Chondrocyte (in vitro differentiated cells): Measurements from ENCODE around the gene FSTL5. TPM values are rescaled to one million over a fixed set of nuclear protein-coding genes. Genes with fewer than 3 reads are reported as not detected.

Source experiments
- DNase-seq: peaks from one replicate; pipeline ENCODE4 v3.0.0; 2021; ENCODE audit warnings: mixed read lengths, low spot score
- H3K27ac Mint-ChIP-seq: one replicate; pipeline ENCODE4 v1.8.0; 2021; ENCODE audit warnings: mild to moderate bottlenecking, moderate library complexity, mixed read lengths; ENCODE audit not compliant: unreplicated experiment
- H3K27me3 Mint-ChIP-seq: 2 replicates; pipeline ENCODE4 v1.8.0; 2021; ENCODE audit warnings: low read depth, mixed read lengths
- H3K36me3 Mint-ChIP-seq: 2 replicates; pipeline ENCODE4 v1.8.0; 2021; ENCODE audit warnings: low read depth, mixed read lengths
- H3K4me1 Mint-ChIP-seq: 2 replicates; pipeline ENCODE4 v1.8.0; 2021; ENCODE audit warnings: low read depth, mild to moderate bottlenecking, mixed read lengths
- H3K4me3 Mint-ChIP-seq: one replicate; pipeline ENCODE4 v1.8.0; 2021; ENCODE audit warnings: mild to moderate bottlenecking, moderate library complexity, mixed read lengths; ENCODE audit not compliant: unreplicated experiment
- H3K9me3 Mint-ChIP-seq: 2 replicates; pipeline ENCODE4 v1.8.0; 2021; ENCODE audit warnings: low read depth, mixed read lengths
- total RNA-seq: library from RNA; stranded (reverse); gene quantifications from 3 replicates; pipeline ENCODE4 v1.2.1, GENCODE V29; 2021
- TF ChIP-seq, protein P1 (sequence below): fragments of 200-600 bp; sonication (generic); IDR thresholded peaks from 2 replicates; pipeline ENCODE4 v1.5.0; 2021; ENCODE audit warnings: antibody characterized with exemption, mild to moderate bottlenecking, moderate library complexity

FSTL5 gene
- total RNA-seq, 1 donor from 2014 or later = not detected

DNA sequence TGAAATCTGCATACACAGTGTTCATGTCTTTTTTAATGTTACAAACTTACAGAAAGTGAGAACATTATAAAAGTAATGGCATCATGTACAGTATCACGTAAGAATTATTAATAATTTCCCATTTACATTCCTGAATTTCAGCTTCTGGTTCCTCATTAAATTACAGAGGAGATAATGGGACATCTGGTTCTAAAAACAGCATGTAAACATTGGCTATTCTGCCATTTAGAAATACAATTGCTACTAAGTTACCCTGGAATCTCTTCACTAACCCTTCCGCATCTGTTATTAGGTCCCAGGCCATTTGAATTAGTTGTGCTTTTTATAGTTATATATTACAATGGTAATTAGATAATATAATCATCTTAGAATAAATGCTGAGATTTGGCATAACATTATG is 505.1 kb downstream of the FSTL5 start:
- Mint-ChIP-seq H3K27ac (no peak overlapping the region), H3K4me1 (no peaks in the 10 kb centered on the region), H3K4me3 (no peak overlapping the region), H3K9me3 (no peaks in the 10 kb centered on the region), H3K27me3 (peaks cover 23% of the 10 kb centered on the region), H3K36me3 (no peaks in the 10 kb centered on the region)
- DNase-seq = no peak
- TF ChIP-seq, protein P1, sequence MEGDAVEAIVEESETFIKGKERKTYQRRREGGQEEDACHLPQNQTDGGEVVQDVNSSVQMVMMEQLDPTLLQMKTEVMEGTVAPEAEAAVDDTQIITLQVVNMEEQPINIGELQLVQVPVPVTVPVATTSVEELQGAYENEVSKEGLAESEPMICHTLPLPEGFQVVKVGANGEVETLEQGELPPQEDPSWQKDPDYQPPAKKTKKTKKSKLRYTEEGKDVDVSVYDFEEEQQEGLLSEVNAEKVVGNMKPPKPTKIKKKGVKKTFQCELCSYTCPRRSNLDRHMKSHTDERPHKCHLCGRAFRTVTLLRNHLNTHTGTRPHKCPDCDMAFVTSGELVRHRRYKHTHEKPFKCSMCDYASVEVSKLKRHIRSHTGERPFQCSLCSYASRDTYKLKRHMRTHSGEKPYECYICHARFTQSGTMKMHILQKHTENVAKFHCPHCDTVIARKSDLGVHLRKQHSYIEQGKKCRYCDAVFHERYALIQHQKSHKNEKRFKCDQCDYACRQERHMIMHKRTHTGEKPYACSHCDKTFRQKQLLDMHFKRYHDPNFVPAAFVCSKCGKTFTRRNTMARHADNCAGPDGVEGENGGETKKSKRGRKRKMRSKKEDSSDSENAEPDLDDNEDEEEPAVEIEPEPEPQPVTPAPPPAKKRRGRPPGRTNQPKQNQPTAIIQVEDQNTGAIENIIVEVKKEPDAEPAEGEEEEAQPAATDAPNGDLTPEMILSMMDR = no peak

DNA sequence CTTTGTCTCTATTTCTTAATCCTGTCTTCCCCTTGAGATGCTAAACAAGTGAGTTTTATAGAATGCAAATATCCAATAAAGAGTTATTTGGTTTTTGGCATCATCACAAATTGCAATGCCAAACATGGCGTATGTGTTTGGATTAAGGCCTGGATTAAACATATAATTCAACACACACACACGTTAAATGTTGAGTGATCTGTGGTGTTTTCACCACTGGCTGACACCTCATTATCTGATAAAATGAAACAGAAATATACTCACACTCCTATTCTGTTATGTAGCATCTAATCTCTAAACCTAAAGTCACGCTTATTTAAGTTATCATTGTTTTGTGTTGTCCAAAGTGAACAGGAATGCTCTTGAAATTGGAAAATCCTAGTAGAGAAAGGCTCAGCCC is 506.2 kb downstream of the FSTL5 start:
- Mint-ChIP-seq H3K27me3 (peaks cover 19% of the 10 kb centered on the region), H3K4me3 (no peak overlapping the region)

DNA sequence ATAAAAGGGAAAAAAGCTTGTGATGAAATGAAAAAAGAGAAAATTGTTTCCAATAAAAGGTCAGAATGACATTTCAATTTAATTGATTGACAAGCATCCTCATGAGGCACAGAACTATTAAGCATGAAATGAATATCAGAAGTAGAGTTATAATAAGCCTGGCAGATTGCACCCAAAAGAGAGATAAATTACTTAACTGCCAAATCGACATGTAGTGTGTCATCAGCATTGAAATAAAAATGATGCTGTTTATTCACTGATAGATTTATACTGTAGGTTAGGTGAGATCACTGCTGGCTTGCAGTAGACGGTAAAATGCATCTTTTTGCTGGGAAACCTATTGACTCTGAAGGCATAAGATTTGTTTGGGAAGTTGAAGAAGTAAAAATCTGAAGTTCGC is 507.2 kb downstream of the FSTL5 start:
- Mint-ChIP-seq H3K4me1 (no peaks in the 10 kb centered on the region), H3K27ac (no peak overlapping the region), H3K36me3 (no peaks in the 10 kb centered on the region), H3K27me3 (peaks cover 11% of the 10 kb centered on the region), H3K4me3 (no peak overlapping the region), H3K9me3 (no peaks in the 10 kb centered on the region)
- no peak for DNase-seq
- TF ChIP-seq, protein P1 = no peak

More for the DNA sequence above, 506.2 kb downstream of the FSTL5 start:
- no peak for DNase-seq
- Mint-ChIP-seq H3K4me1 (no peaks in the 10 kb centered on the region), H3K9me3 (no peaks in the 10 kb centered on the region), H3K36me3 (no peaks in the 10 kb centered on the region), H3K27ac (no peak overlapping the region)
- TF ChIP-seq, protein P1 = no peak

DNA sequence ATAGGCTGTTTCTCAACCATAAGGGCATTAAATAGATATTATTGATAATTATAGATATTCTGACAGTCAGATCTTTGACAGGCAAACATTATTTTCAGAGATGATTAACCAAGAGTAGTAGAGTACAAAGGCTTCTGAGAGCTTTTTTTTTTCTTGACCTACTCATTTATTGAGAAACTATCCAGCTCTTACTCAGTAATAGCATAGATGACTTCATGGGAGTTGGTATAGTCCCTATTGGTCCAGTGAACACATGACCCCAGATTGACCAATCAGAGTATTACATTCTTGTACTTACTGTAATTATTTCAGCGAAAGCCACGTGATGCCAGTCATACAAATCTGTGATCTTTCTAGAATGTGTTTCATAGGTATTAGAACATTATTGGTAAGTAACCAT is 508.7 kb downstream of the FSTL5 start:
- Mint-ChIP-seq H3K4me1 (no peaks in the 10 kb centered on the region), H3K36me3 (no peaks in the 10 kb centered on the region), H3K4me3 (no peak overlapping the region), H3K27ac (no peak overlapping the region), H3K27me3 (peaks cover 13% of the 10 kb centered on the region), H3K9me3 (no peaks in the 10 kb centered on the region)
- DNase-seq = no peak
- TF ChIP-seq, protein P1 = no peak

DNA sequence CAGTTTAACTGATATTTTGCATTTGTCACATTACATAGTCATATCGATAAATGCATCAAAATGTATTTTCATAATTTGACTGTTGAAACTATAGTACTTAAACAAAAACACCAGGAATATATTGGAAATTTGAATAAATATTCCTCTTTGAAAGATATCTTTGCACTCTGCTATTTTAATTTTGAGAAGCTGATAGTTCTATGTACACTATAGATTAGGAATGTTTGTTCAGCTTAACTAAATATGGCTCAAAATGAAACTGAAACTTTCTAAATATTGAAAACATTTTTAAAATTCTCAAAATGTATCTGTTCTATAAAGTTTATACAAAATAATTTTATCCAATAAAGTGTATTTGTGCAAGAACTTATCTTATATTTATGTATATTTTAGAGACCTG is 510.1 kb downstream of the FSTL5 start:
- DNase-seq = no peak
- no peaks in the 10 kb centered on the region for H3K36me3 Mint-ChIP-seq
- TF ChIP-seq, protein P1 = no peak
- H3K27me3 Mint-ChIP-seq = peaks cover 14% of the 10 kb centered on the region
- no peak overlapping the region for H3K27ac Mint-ChIP-seq
- no peaks in the 10 kb centered on the region for H3K4me1 Mint-ChIP-seq
- H3K4me3 Mint-ChIP-seq = no peak overlapping the region
- H3K9me3 Mint-ChIP-seq = peaks cover 3% of the 10 kb centered on the region
